ENCODE results near the gene ZBTB17. TPM values are rescaled to one million over a fixed set of nuclear protein-coding genes. Genes with fewer than 3 reads are reported as not detected.

The ZBTB17 gene
- total and polyA plus RNA-seq, 2 of the 4 experiments (the other 2 are of a cell fraction): 26.3 to 58.2 TPM

- Histone ChIP-seq H2AFZ (replicated peaks; ENCODE audit: low read length, poor library complexity) (no peak overlapping the region), H4K5ac (ENCODE audit: low read depth, low read length) (no peak overlapping the region), H3K9me3 (ENCODE audit: control insufficient read depth, insufficient read depth, low read length) (no peaks in the 10 kb centered on the region), H3K4me2 (ENCODE audit: low read depth, low read length) (no peak overlapping the region), H3K27me3 (ENCODE audit: control insufficient read depth, insufficient read depth, low read length) (no peaks in the 10 kb centered on the region), H3K4me1 (ENCODE audit: control insufficient read depth, insufficient read depth, low read length) (peaks cover 14% of the 10 kb centered on the region), H4K8ac (ENCODE audit: low read depth in 2 of 2, low read length in 2 of 2) (no peak overlapping the region), H2AK5ac (ENCODE audit: low read depth, low read length) (no peak overlapping the region), H4K91ac (ENCODE audit: insufficient read depth, low read depth, low read length) (no peak overlapping the region), H3K9ac (ENCODE audit: low read depth, low read length) (no peak overlapping the region), H2BK120ac (ENCODE audit: low read depth, low read length) (no peak overlapping the region), H2BK5ac (ENCODE audit: low read depth, low read length, poor library complexity, severe bottlenecking) (no peak overlapping the region), H2BK15ac (ENCODE audit: low read depth, low read length) (no peak overlapping the region), H3K9me1 (ENCODE audit: insufficient read depth, low read length) (peaks cover 17% of the 10 kb centered on the region), H3K18ac (ENCODE audit: low read depth, low read length) (no peak overlapping the region), H3K4ac (ENCODE audit: low read depth, low read length) (no peak overlapping the region), H2BK20ac (ENCODE audit: low read depth, low read length) (no peak overlapping the region), H2AK9ac (replicated peaks; ENCODE audit: low read depth, low read length, poor library complexity) (no peak overlapping the region), H3K14ac (replicated peaks; ENCODE audit: low read depth, low read length) (no peak overlapping the region), H3K36me3 (ENCODE audit: control insufficient read depth, insufficient read depth, low read length) (peaks cover 66% of the 10 kb centered on the region), H3K27ac (ENCODE audit: insufficient read depth, low read length) (no peak overlapping the region), H3K79me1 (ENCODE audit: low read depth in 1 of 2, low read length in 2 of 2) (peaks cover 8 to 61% of the 10 kb centered on the region in 2 experiments), H3K4me3 (ENCODE audit: insufficient read depth, low read depth, low read length) (no peak overlapping the region), H4K20me1 (ENCODE audit: insufficient read depth, low read length) (peaks cover 3% of the 10 kb centered on the region; the same call in 1 of the 2 replicates), H3K56ac (ENCODE audit: extremely low read depth, insufficient read depth, low read length) (no peak overlapping the region), H3K23ac (ENCODE audit: low read depth, low read length) (no peak overlapping the region)
- WGBS, 2 experiments (ENCODE audit: extremely low coverage in 2 of 2, insufficient read length in 1 of 2): 94% methylated on average over 11 of the region's 29 CpGs; no CpG with 5 or more reads in 1 of the 2 experiments
- no peak for DNase-seq
- no TSS peak for BruUV-seq (replicated peaks)
- POLR2A ChIA-PET (ENCODE audit: unreplicated experiment): no interaction called here
- no peak for TF ChIP-seq BHLHE40 (IDR thresholded peaks at IDR 0.05; ENCODE audit: low read depth, low read length)
- TF ChIP-seq MAFK (IDR thresholded peaks at IDR 0.05; ENCODE audit: low read depth, low read length): no peak
- no peak for TF ChIP-seq ELK1 (IDR thresholded peaks at IDR 0.05; ENCODE audit: borderline replicate concordance, low read depth, low read length)
- TF ChIP-seq FOS (IDR thresholded peaks at IDR 0.05; ENCODE audit: low read depth, low read length): no peak
- TF ChIP-seq MAZ (IDR thresholded peaks at IDR 0.05; ENCODE audit: borderline replicate concordance, low read depth, low read length): no peak
- no peak for TF ChIP-seq CEBPB (IDR thresholded peaks at IDR 0.05; ENCODE audit: low read depth, low read length)
- no peak for TF ChIP-seq RFX5 (IDR thresholded peaks at IDR 0.05; ENCODE audit: low read depth, low read length)
- no peak for TF ChIP-seq CTCF (conservative IDR thresholded peaks at IDR 0.05; ENCODE audit: low read depth, low read length)
- TF ChIP-seq SMC3 (IDR thresholded peaks at IDR 0.05; ENCODE audit: low read depth, low read length): no peak
- in situ Hi-C loops (cut with MboI; ENCODE audit: low sequenced_read_pairs): loop anchor here (10.0 kb wide), 1 partner anchor 59 kb away; no protein-coding TSS in a partner anchor
- dilution Hi-C loops (cut with HindIII; ENCODE audit: low sequenced_read_pairs, unreplicated experiment): no loop called here
- CTCF ChIA-PET: no interaction called here
- no peak for ATAC-seq (ENCODE audit: low read depth)
- intact Hi-C loops (cut with micrococcal nuclease): no loop called here
These were observed 40.6 kb downstream of the ZBTB17 start for GRCh38 chr1:15935056-15935950.
